ENCODE data around the gene GFRA3. TPM values are rescaled to one million over a fixed set of nuclear protein-coding genes. Genes with fewer than 3 reads are reported as not detected.

GFRA3 gene
- total RNA-seq, 1 donor from 2014 or later, result 0.82 TPM

- DNase-seq, result no peak
- H3K9me3 ChIP-seq (replicated peaks), result no peaks in the 10 kb centered on the region
- intact Hi-C loops (cut with micrococcal nuclease), result no loop called here
- TF ChIP-seq CTCF (IDR thresholded peaks at IDR 0.05; ENCODE audit: borderline replicate concordance), result no peak
- H3K4me3 ChIP-seq, result no peak overlapping the region
- H3K27me3 ChIP-seq (ENCODE audit: low read depth), result peaks cover 30% of the 10 kb centered on the region
- no peaks in the 10 kb centered on the region for H3K36me3 ChIP-seq
- H3K4me1 ChIP-seq, result peaks cover 20% of the 10 kb centered on the region
- no peak overlapping the region for H3K27ac ChIP-seq (replicated peaks)
Measured at GRCh38 chr5:138275895-138276294, 1.5 kb upstream of the GFRA3 start.

DNA sequence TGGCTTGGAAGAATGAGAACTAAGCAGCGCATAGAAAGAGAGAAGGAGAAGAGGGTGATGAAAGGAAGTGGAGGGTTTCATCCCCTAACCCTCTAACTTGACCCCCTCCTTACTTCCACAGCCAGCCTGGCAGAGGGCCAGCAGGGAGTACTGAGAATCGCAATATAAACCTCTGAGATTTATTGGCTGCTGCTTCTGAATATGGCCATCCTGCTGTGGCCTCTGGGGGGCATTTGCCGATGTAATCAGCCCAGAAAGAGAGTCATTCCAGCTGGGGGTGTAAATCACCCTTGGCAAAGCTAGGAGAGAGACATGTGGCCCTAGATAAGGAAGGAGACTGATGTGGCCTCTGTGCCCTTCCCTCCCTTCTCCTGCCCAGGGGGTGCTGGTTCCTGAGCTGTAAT, 960 bp upstream of the GFRA3 start:
- peaks cover 30% of the 10 kb centered on the region for H3K27me3 ChIP-seq (ENCODE audit: low read depth)
- H3K9me3 ChIP-seq (replicated peaks), result no peaks in the 10 kb centered on the region
- TF ChIP-seq CTCF (IDR thresholded peaks at IDR 0.05; ENCODE audit: borderline replicate concordance), result no peak
- no peak for DNase-seq
- H3K4me1 ChIP-seq, result peaks cover 20% of the 10 kb centered on the region
- no peaks in the 10 kb centered on the region for H3K36me3 ChIP-seq
- intact Hi-C loops (cut with micrococcal nuclease), result no loop called here
- no peak overlapping the region for H3K27ac ChIP-seq (replicated peaks)
- no peak overlapping the region for H3K4me3 ChIP-seq

DNA sequence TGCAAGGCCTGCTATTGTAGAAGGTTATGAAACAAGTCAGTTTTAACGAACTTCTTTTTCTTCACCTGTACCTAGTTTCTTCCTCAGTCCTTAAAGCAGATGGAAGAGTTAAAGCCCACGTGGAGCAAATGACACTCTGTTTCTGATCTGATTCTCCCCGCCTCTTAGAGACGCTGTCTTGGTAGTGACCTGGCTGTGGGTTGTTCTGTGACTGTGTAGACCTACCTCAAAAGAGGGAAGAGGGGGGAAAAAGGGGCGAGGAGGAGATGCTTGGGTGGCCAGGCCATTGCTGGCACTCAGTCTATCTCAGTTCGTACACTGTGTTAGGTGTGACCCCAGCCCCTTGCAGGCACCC, 610 bp downstream of the GFRA3 start:
- no peak overlapping the region for H3K27ac ChIP-seq (replicated peaks)
- H3K4me1 ChIP-seq, result peaks cover 20% of the 10 kb centered on the region
- H3K4me3 ChIP-seq, result peak overlapping the region; percentile 62
- H3K27me3 ChIP-seq (ENCODE audit: low read depth), result peaks cover 30% of the 10 kb centered on the region
- intact Hi-C loops (cut with micrococcal nuclease), result no loop called here
- TF ChIP-seq CTCF (IDR thresholded peaks at IDR 0.05; ENCODE audit: borderline replicate concordance), result no peak
- no peak for DNase-seq
- no peaks in the 10 kb centered on the region for H3K36me3 ChIP-seq
- H3K9me3 ChIP-seq (replicated peaks), result no peaks in the 10 kb centered on the region

- intact Hi-C loops (cut with micrococcal nuclease), result no loop called here
Measured at GRCh38 chr5:138272681-138273080, 1.7 kb downstream of the GFRA3 start.

DNA sequence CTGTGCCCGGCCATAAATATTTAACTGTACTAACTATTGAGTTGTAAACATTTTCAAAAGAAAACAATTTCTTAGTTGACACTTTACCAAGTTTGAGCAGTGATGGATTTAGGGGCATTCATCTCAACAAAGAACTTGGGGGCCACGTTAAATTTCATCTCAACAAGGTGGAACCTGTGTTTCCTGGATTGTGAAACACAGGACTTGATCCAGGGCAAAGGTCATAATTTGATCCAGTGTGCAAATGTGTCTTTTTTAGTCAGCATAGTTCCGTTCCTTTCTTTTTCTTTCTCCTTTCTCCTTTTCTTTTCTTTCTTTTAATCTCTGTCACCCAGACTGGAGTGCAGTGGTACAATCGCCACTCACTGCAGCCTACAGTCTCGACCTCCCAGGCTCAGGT, 3.1 kb downstream of the GFRA3 start:
- no peak overlapping the region for H3K27ac ChIP-seq (replicated peaks)
- TF ChIP-seq CTCF (IDR thresholded peaks at IDR 0.05; ENCODE audit: borderline replicate concordance), result no peak
- peaks cover 42% of the 10 kb centered on the region for H3K27me3 ChIP-seq (ENCODE audit: low read depth)
- intact Hi-C loops (cut with micrococcal nuclease), result no loop called here
- no peak overlapping the region for H3K4me3 ChIP-seq
- no peaks in the 10 kb centered on the region for H3K9me3 ChIP-seq (replicated peaks)
- no peak for DNase-seq
- peaks cover 20% of the 10 kb centered on the region for H3K4me1 ChIP-seq
- no peaks in the 10 kb centered on the region for H3K36me3 ChIP-seq

More at GRCh38 chr5:138272681-138273080, 1.7 kb downstream of the GFRA3 start:
- no peaks in the 10 kb centered on the region for H3K36me3 ChIP-seq
- H3K27ac ChIP-seq (replicated peaks), result no peak overlapping the region
- DNase-seq, result no peak
- peaks cover 20% of the 10 kb centered on the region for H3K4me1 ChIP-seq
- TF ChIP-seq CTCF (IDR thresholded peaks at IDR 0.05; ENCODE audit: borderline replicate concordance), result no peak
- no peaks in the 10 kb centered on the region for H3K9me3 ChIP-seq (replicated peaks)
- peaks cover 32% of the 10 kb centered on the region for H3K27me3 ChIP-seq (ENCODE audit: low read depth)
- no peak overlapping the region for H3K4me3 ChIP-seq

DNA sequence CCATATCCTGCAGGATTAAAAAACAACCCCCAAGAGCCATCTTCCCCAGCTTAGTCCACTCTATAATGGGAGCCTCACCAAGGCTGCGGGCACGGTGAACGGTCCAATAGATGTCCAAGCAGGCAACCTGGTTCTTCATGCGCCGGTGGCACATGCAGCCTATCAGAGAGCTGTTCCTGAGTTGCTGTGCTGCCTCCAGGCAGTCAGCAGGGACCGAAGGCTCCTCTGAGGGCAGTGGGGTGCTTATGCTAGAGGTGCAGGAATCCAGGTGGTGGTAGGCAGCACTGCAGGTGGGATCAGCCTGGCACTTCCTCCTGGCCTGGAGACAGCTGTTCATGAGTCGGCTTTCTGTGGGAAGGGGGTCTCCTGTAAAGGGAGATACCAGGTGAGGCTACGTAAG, 10.2 kb downstream of the GFRA3 start:
- intact Hi-C loops (cut with micrococcal nuclease), result no loop called here
- Histone ChIP-seq H3K9me3 (replicated peaks) (no peaks in the 10 kb centered on the region), H3K4me1 (no peaks in the 10 kb centered on the region), H3K4me3 (no peak overlapping the region), H3K36me3 (no peaks in the 10 kb centered on the region), H3K27ac (replicated peaks) (no peak overlapping the region), H3K27me3 (ENCODE audit: low read depth) (peaks cover 19% of the 10 kb centered on the region)
- no peak for DNase-seq
- TF ChIP-seq CTCF (IDR thresholded peaks at IDR 0.05; ENCODE audit: borderline replicate concordance), result no peak
